Measurements from ENCODE around the gene SLAMF1. TPM values are rescaled to one million over a fixed set of nuclear protein-coding genes. Genes with fewer than 3 reads are reported as not detected.
"Not testable (repeated sequence)": the region's sequence is repeated elsewhere in the genome, so short reads cannot be mapped to it uniquely, and the experiment has no call there.

SLAMF1 gene, protein sequence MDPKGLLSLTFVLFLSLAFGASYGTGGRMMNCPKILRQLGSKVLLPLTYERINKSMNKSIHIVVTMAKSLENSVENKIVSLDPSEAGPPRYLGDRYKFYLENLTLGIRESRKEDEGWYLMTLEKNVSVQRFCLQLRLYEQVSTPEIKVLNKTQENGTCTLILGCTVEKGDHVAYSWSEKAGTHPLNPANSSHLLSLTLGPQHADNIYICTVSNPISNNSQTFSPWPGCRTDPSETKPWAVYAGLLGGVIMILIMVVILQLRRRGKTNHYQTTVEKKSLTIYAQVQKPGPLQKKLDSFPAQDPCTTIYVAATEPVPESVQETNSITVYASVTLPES
- total RNA-seq, result 100 to 1,000 TPM; 166 TPM

DNA sequence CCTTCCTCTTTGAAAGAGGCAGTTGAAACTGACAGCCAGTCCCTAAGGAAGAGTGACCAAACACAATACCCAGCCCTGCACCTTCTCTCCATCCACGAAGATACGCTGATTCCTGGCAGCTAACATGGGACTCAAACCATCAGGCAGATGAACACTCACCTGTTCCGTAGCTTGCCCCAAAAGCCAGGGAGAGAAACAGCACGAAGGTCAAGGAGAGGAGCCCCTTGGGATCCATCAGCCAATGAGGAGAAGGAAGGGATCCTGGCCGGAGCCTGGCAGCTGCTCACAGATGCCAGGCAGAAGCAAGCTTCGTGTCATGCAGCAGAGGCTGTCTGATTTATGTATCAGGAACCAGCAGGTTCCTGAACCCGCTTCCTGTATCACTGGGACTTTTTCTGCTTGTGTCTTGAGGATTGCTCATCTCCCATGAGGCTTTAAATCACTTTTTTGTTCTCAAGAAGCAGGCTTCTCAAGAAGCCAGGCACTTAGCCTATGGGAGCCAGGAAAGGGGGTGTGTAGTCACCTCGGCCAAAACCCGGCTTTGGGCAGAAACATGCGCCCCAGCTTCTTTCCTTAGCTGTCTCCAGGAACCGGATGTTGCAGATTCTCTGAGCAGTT, at the start of gene SLAMF1:
Gene SLAMF1 (minus strand): TSS at position 334 of the 618 bp plus-strand sequence. CDS start 99 bp downstream, at position 235.
- POLR2A ChIA-PET, result interaction anchor here (0.6 to 10.7 kb wide), 16 partner anchors 9 to 414 kb away, joined by 3 to 288 read pairs (median 4); partner anchors contain the start of genes CD48 and USF1
- Mint-ChIP-seq H3K4me1 (ENCODE audit: low read depth) (peaks cover 47% of the 10 kb centered on the region), H3K4me3 (peak within 1 kb of the TSS; percentile 96), H3K9me3 (no peaks in the 10 kb centered on the region), H3K36me3 (peaks cover 57% of the 10 kb centered on the region), H3K27me3 (no peaks in the 10 kb centered on the region), H3K27ac (peak within 1 kb of the TSS; percentile 98)
- CTCF ChIA-PET, result interaction anchor here (0.7 to 4.7 kb wide), 13 partner anchors 16 to 103 kb away, joined by 3 to 58 read pairs (median 4); no protein-coding TSS in a partner anchor
- intact Hi-C loops (cut with micrococcal nuclease), result loop anchor here (1.0 to 10.0 kb wide), 6 partner anchors 9 to 722 kb away; partner anchors contain the start of gene TAGLN2
- peak; percentile 85 for DNase-seq

DNA sequence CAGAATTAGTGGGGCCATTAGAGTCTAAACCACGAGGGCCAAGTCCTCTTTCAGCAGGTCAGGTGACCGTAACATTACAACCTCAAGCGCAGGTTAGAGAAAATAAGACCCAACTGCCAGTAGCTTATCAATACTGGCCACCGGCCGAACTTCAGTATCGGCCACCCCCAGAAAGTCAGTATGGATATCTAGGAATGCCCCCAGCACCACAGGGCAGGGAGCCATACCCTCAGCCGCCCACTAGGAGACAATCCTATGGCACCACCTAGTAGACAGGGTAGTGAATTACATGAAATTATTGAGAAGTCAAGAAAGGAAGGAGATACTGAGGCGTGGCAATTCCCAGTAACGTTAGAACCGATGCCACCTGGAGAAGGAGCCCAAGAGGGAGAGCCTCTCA, 45.5 kb upstream of the SLAMF1 start:
- CTCF ChIA-PET, result interaction anchor here (0.9 to 2.2 kb wide), 8 partner anchors 11 to 261 kb away, joined by 3 to 18 read pairs (median 6); partner anchors contain the start of gene CD48
- H3K36me3 Mint-ChIP-seq, result peaks cover 25% of the 10 kb centered on the region
- peak overlapping the region; percentile 76 for H3K27ac Mint-ChIP-seq
- DNase-seq, H3K27me3 Mint-ChIP-seq, POLR2A ChIA-PET, H3K4me3 Mint-ChIP-seq, H3K9me3 Mint-ChIP-seq: not testable (repeated sequence)
- peaks cover 77% of the 10 kb centered on the region for H3K4me1 Mint-ChIP-seq (ENCODE audit: low read depth)
- intact Hi-C loops (cut with micrococcal nuclease), result loop anchor here (1.0 kb wide), 1 partner anchor 9 kb away; no protein-coding TSS in a partner anchor

DNA sequence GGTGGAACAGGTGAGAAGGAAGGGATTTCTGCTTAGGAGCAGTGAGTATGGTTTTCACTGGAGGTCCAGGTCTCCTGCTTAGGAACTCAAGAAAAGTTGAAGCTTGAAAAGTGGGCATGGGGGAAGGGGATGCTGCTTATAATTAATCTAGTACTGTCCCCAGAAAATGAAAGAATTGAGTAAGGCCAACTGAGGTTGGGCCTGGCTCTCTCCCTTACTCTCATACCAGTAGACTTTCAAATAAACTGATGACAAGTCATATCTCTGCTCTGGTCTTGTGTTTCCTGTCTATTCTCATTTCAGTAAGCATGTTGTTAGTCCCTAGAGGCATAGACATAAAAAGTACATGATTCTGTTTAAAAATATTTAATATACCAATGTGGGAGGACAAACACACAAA, 38.4 kb upstream of the SLAMF1 start:
- intact Hi-C loops (cut with micrococcal nuclease), result loop anchor here (1.0 kb wide), 1 partner anchor 23 kb away; no protein-coding TSS in a partner anchor
- peak; percentile 51 for DNase-seq
- Mint-ChIP-seq H3K36me3 (peaks cover 79% of the 10 kb centered on the region), H3K9me3 (peaks cover 6% of the 10 kb centered on the region), H3K4me3 (peak overlapping the region; percentile 28), H3K27me3 (no peaks in the 10 kb centered on the region), H3K27ac (peak overlapping the region; percentile 96), H3K4me1 (ENCODE audit: low read depth) (peaks cover 95% of the 10 kb centered on the region)
- POLR2A ChIA-PET, result interaction anchor here (1.0 kb wide), 1 partner anchor 22 kb away, joined by 5 read pairs; no protein-coding TSS in a partner anchor
- CTCF ChIA-PET, result interaction anchor here (1.1 to 9.4 kb wide), 6 partner anchors 10 to 146 kb away, joined by 3 to 154 read pairs (median 19); no protein-coding TSS in a partner anchor

DNA sequence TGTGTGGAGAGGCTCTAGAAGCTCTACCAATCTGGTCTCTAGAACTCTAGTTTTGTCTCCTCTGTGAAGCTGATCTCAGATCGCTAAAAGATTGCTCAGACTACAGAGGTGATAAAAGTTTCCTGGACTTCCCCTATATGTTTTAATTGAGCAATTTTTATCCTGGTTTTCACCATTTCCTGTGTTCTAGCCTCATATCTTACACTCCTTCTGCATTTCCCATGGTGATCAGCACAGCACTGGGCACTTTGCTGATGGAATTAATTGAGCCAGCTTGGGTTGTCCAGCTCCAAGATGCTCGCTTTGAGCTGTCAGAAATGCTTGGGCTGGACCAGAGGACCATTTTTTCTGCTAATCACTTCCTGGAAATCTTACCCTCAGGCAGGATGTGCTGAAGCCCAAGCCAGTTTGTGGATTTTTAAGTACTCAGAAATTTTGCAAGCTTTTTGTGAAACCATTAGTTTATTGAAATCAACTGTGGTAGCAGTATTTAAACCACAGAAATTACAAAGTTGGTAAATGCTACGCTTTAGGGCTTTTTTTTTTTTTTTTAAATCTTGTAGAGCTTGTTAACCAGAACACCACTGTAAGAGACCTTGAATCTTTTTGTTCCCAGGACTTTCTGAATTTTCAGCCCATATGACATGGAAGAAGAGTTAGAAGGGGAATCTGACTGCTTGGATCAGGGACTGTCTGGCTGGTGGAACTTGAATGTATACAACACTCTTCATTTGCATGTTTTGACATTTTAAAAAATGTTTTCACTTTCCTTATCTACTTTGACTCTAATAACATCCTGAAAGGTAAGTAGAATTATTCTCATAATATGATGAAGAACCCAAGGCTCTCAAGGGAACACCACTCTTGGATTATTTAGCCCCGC, 36.4 kb upstream of the SLAMF1 start:
- peaks cover 86% of the 10 kb centered on the region for H3K36me3 Mint-ChIP-seq
- peak; percentile 45 for DNase-seq
- peak overlapping the region; percentile 96 for H3K27ac Mint-ChIP-seq
- intact Hi-C loops (cut with micrococcal nuclease), result loop anchor here (1.0 to 2.0 kb wide), 5 partner anchors 8 to 84 kb away; no protein-coding TSS in a partner anchor
- ChIA-PET CTCF (interaction anchor here (0.8 to 9.4 kb wide), 22 partner anchors 8 to 270 kb away, joined by 3 to 154 read pairs (median 15); partner anchors contain the start of genes CD48, ITLN2, LY9 and SLAMF1), POLR2A (interaction anchor here (0.6 to 2.3 kb wide), 11 partner anchors 10 to 85 kb away, joined by 3 to 14 read pairs (median 5); partner anchors contain the start of genes CD48 and SLAMF1)
- H3K9me3 Mint-ChIP-seq, result peaks cover 6% of the 10 kb centered on the region
- H3K4me1 Mint-ChIP-seq (ENCODE audit: low read depth), result peaks cover 87% of the 10 kb centered on the region
- no peaks in the 10 kb centered on the region for H3K27me3 Mint-ChIP-seq
- peak overlapping the region; percentile 56 for H3K4me3 Mint-ChIP-seq

DNA sequence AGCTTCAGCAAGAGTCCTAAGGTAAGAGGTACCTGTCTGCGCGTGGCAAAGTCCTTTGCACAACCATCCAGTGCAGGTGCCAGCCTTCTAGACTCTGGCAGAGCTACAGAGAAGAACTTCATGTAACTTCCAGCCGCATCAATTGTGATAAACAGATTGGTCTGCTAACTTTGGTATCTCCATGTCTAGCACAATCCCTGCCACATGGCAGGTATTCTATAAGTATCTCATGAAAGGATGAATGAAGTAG, 35.0 kb upstream of the SLAMF1 start:
- H3K4me3 Mint-ChIP-seq, result peak overlapping the region; percentile 17
- peak overlapping the region; percentile 96 for H3K27ac Mint-ChIP-seq
- intact Hi-C loops (cut with micrococcal nuclease), result loop anchor here (1.0 to 2.0 kb wide), 3 partner anchors 43 to 269 kb away; no protein-coding TSS in a partner anchor
- POLR2A ChIA-PET, result interaction anchor here (1.2 to 1.7 kb wide), 3 partner anchors 9 to 30 kb away, joined by 3 to 7 read pairs (median 4); partner anchors contain the start of gene CD48
- H3K27me3 Mint-ChIP-seq, result no peaks in the 10 kb centered on the region
- no peak for DNase-seq
- H3K36me3 Mint-ChIP-seq, result peaks cover 86% of the 10 kb centered on the region
- CTCF ChIA-PET, result interaction anchor here (0.6 to 9.4 kb wide), 27 partner anchors 9 to 393 kb away, joined by 3 to 154 read pairs (median 12); partner anchors contain the start of genes CD48, ITLN2, LY9 and SLAMF1
- H3K9me3 Mint-ChIP-seq, result peaks cover 6% of the 10 kb centered on the region
- H3K4me1 Mint-ChIP-seq (ENCODE audit: low read depth), result peaks cover 89% of the 10 kb centered on the region

DNA sequence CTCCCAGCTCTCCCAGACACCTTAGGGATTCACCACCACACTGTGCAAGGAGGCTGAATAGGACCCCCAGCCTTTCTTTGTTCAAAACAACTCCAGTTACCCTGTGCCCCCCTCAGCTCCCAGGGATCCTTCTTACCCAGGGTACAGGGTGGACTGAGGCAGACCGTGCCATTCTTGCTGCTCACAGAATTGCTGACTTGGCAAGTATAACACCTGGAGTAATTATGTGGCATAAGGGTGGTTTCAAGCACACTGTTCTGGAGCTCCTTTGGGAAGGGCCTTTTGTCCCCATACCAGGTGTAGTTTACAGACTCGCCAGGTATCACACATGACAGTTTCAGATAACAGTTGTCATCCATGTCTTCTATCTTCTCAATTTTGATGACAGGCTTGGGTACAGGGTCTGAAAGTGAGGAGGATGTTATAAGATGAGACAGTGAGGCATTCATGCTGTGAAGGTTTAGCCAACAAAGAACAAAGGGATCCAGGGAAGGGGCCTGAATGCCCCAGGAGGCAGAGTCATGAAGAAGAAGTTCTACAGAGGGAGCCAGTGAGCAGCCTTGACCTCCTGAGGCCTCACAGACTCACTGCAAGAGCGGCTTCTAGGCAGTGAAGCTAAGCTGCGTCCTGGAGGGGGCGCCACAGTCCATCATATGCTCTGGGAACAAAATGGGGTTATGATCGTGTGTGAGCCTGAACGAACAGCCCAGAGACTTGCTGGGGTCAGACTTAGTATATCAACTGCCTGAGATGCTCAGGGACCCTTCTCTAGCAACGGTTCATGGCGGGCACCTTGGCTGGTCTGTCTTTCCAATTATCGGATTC, 34.4 kb upstream of the SLAMF1 start:
- peak overlapping the region; percentile 96 for H3K27ac Mint-ChIP-seq
- peak; percentile 94 for DNase-seq
- POLR2A ChIA-PET, result interaction anchor here (1.2 to 1.7 kb wide), 4 partner anchors 8 to 87 kb away, joined by 3 to 7 read pairs (median 4); partner anchors contain the start of gene CD48
- no peaks in the 10 kb centered on the region for H3K27me3 Mint-ChIP-seq
- peaks cover 87% of the 10 kb centered on the region for H3K4me1 Mint-ChIP-seq (ENCODE audit: low read depth)
- intact Hi-C loops (cut with micrococcal nuclease), result loop anchor here (1.0 to 2.0 kb wide), 2 partner anchors 150 to 270 kb away; no protein-coding TSS in a partner anchor
- H3K9me3 Mint-ChIP-seq, result peaks cover 1% of the 10 kb centered on the region
- peaks cover 84% of the 10 kb centered on the region for H3K36me3 Mint-ChIP-seq
- CTCF ChIA-PET, result interaction anchor here (0.6 to 9.4 kb wide), 35 partner anchors 9 to 393 kb away, joined by 3 to 154 read pairs (median 6); partner anchors contain the start of genes CD48, ITLN2, LY9 and SLAMF1
- peak overlapping the region; percentile 17 for H3K4me3 Mint-ChIP-seq

DNA sequence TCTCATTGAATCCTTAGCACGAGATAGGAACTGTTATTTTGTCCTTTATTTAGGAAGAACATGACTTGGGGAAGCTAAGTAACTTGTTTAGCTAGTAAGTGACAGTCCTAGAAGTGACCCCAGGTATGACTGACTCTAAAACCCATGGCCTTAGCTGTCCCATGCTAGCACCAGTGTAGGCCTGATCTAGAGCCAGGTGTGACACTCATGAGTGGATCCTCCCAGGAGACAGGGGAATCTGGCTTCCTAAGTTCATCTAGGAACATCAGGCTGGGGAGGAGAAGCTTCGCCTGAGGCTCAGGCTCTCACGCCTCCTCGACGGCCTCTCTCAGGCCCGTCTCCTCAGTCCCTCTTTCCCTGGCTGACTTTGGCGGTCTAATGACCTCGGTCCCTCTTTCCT, 33.6 kb upstream of the SLAMF1 start:
- POLR2A ChIA-PET, result interaction anchor here (1.3 to 1.7 kb wide), 4 partner anchors 27 to 88 kb away, joined by 3 to 7 read pairs (median 4); partner anchors contain the start of gene CD48
- intact Hi-C loops (cut with micrococcal nuclease), result loop anchor here (2.0 kb wide), 1 partner anchor 150 kb away; no protein-coding TSS in a partner anchor
- H3K4me3 Mint-ChIP-seq, result no peak overlapping the region
- no peak for DNase-seq
- H3K36me3 Mint-ChIP-seq, result peaks cover 79% of the 10 kb centered on the region
- peaks cover 85% of the 10 kb centered on the region for H3K4me1 Mint-ChIP-seq (ENCODE audit: low read depth)
- peak overlapping the region; percentile 96 for H3K27ac Mint-ChIP-seq
- H3K27me3 Mint-ChIP-seq, result no peaks in the 10 kb centered on the region
- CTCF ChIA-PET, result interaction anchor here (0.6 to 9.4 kb wide), 27 partner anchors 8 to 310 kb away, joined by 3 to 154 read pairs (median 11); partner anchors contain the start of genes CD48, ITLN2, SLAMF1 and SLAMF7
- H3K9me3 Mint-ChIP-seq, result no peaks in the 10 kb centered on the region

DNA sequence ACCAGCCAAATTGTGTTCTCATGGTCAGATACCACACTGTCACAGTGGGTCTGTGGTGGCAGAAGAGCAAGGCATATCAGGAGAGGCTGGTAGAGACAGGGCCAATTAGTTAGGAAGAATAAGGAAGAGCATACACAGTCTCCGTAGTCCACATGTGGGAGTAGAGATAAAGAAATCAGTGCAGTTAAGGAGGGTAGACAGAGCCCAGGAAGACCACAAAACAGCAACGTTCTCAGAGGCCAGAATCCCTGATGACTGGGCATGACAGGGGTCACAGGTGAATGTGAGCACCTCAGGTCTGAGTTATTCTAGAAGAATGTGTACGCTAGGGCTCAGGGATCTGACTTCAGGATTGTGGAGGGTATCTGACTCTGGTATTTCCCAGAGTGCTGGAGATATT, 33.0 kb upstream of the SLAMF1 start:
- POLR2A ChIA-PET, result interaction anchor here (1.3 kb wide), 2 partner anchors 46 to 89 kb away, joined by 3 to 4 read pairs; no protein-coding TSS in a partner anchor
- H3K27ac Mint-ChIP-seq, result peak overlapping the region; percentile 57
- peaks cover 74% of the 10 kb centered on the region for H3K36me3 Mint-ChIP-seq
- peaks cover 84% of the 10 kb centered on the region for H3K4me1 Mint-ChIP-seq (ENCODE audit: low read depth)
- H3K4me3 Mint-ChIP-seq, result no peak overlapping the region
- no peaks in the 10 kb centered on the region for H3K9me3 Mint-ChIP-seq
- CTCF ChIA-PET, result interaction anchor here (0.6 to 9.4 kb wide), 17 partner anchors 12 to 273 kb away, joined by 3 to 154 read pairs (median 12); partner anchors contain the start of genes CD48, ITLN2 and SLAMF1
- no peak for DNase-seq
- intact Hi-C loops (cut with micrococcal nuclease), result loop anchor here (2.0 kb wide), 1 partner anchor 151 kb away; no protein-coding TSS in a partner anchor
- no peaks in the 10 kb centered on the region for H3K27me3 Mint-ChIP-seq

DNA sequence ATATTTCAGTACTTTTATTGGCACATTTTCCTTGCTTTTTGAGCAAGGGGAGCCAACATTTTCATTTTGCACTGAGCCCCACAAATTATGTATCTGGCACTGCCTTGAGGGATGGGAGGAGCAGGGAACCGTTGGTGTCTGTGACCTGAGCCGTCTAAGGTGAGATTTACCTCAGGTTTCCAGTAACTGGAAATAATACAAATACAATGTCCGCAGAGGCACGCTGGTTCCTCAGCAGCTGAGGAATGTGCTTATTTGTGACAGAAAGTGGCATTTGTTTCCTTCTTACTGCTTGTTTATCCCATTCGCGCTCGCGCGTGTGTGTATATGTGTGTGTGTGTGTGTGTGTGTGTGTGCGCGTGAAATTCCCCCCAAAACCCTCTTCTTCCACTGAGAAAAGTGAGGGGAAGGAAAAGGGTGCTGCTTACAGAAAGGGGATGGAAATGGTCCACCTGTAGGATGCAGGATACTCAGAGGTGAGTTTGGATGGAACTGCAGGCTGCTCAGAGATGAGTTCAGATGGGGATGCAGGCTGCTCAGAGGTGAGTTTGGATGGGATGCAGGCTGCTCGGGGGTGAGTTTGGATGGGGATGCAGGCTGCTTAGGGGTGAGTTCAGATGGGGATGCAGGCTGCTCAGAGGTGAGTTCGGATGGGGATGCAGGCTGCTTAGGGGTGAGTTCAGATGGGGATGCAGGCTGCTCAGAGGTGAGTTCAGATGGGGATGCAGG, 30.2 kb upstream of the SLAMF1 start:
- Mint-ChIP-seq H3K4me1 (ENCODE audit: low read depth) (peaks cover 56% of the 10 kb centered on the region), H3K27ac (peak overlapping the region; percentile 71), H3K4me3 (peak overlapping the region; percentile 18), H3K9me3 (no peaks in the 10 kb centered on the region), H3K27me3 (no peaks in the 10 kb centered on the region), H3K36me3 (peaks cover 50% of the 10 kb centered on the region)
- intact Hi-C loops (cut with micrococcal nuclease), result no loop called here
- CTCF ChIA-PET, result interaction anchor here (6.0 kb wide), 1 partner anchor 58 kb away, joined by 69 read pairs; no protein-coding TSS in a partner anchor
- POLR2A ChIA-PET, result no interaction called here
- DNase-seq, result no peak

Measured in activated CD4-positive, alpha-beta memory T cell treated with anti-CD3 and anti-CD28 coated beads for 36 hours (primary cell).